HG03558 (cell line): ENCODE results near the gene PPP1R12C.
A peak's percentile ranks its signal among the peaks of the same experiment; 100 is the strongest.
"Not testable (repeated sequence)": the region's sequence is repeated elsewhere in the genome, so short reads cannot be mapped to it uniquely, and the experiment has no call there.

Source experiments
- ATAC-seq: cut with Tn5 transposase; IDR thresholded peaks from one replicate; pipeline ENCODE4 v1.9.1; 2021; ENCODE audit warnings: moderate number of reproducible peaks; ENCODE audit not compliant: unreplicated experiment; ENCODE audit errors: extremely low read depth

PPP1R12C gene

DNA sequence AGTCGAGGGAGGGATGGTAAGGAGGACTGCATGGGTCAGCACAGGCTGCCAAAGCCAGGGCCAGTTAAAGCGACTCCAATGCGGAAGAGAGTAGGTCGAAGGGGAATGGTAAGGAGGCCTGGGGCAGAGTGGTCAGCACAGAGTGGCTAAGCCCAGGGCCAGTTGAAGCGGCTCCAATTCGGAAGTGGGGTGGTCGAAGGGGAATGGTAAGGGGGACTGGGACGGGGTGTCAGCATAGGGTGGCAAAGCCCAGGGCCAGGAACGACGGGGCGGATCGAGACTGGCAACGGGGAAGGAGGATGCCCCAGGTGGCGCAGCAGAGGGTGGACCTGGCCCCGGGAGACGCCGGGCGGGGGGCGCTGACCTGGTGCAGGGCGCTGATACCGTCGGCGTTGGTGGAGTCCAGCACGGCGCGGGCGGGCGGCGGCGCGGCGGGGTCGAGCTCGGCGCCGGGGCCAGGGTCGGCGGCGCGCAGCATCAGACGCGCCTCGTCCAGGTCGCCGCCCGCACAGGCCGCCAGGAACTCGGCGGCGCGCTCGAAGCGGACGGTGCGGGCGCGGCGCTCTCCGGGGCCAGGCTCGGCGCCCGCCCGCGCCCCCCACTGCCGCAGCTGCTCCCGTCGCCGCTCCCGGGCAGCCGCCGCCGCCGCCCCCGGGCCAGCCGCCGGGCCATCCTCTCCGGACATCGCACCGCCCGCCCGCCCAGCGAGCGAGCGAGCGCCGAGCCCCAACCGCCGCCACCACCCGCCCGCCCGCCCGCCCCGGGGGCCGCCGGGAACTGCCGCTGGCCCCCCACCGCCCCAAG, at the start of gene PPP1R12C:
Gene PPP1R12C (minus strand): TSS at position 779 of the 804 bp plus-strand sequence. CDS start 94 bp downstream, at position 685.
- ATAC-seq, result no peak

- ATAC-seq, result peak; percentile 43
These were observed 49.3 kb upstream of the PPP1R12C start, which contains the start of gene DNAAF3 for GRCh38 chr19:55166530-55167268. DNAAF3 (minus strand) TSS chr19:55166613; CDS start chr19:55166413, 200 bp downstream.

DNA sequence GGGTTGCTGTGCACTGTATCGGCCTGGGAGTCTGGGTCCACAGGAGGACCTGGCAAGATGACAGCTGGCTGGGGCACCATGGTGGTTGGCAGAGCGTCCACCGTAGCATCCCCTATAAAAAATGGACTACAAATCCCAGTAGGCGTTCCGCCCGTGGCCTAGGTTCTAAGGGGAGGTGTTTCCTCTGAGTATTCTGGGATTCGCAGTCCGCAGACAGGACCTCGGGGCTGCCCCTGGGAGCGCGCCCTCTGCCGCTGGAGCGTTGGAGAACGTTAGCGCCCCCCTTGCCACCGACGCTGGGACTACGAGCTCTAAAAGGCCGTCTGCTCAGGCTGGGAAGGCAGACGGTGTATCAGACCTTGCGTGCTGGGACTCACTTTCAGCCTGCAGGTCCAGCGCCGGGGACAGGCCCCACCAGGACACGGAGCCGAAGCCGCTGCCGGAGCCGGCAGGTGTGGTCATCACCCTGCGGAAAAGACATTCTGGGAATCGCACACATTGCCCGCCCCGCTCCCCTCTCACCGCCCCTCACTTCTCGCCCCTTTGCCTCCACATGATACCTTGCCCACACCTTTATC, 48.6 kb upstream of the PPP1R12C start:
- no peak for ATAC-seq

GRCh38 chr19:55161571-55162322, 44.3 kb upstream of the PPP1R12C start:
- no peak for ATAC-seq

GRCh38 chr19:55160986-55161365, 43.5 kb upstream of the PPP1R12C start:
- no peak for ATAC-seq

DNA sequence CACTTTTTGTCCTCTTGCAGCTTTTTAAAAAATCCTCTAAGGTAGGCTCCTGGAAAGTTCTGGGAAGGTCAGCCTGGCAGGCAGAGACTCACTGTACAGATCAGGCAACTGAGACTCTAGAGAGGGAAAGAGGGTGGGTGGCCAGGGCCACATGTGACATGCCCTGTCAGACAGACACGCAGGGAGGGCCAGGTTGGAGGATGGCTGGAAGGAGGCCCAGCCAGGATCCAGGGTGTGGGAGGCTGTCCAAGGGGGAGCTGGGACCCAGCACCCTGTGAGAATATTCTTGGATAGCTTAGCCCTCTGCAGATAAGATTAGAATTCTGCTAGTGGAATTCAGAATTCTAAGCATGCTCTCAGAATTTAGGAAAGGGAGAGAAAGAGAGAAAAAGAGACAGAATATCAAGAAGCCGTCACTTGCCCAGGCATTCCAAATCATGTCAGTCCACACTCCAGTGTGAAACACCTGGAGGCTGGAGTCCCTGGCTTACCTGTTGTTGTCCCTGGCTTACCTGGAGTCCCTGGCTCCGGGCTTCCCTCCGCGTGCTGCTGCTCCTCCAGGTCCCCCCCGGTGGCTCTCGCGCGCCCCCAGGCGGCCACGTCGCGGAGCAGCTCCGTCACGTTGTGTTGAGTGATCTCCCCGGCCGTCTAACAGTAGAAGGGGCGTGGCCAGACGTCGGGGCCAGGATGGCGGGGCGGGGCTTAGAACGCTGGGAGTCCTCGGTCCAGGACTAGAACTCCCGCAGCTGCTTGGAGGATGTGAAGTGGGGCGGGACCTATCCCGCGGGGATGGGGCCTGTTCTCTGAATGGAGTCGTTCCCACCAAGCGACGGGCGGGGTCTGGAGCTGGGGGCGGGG, 42.9 kb upstream of the PPP1R12C start:
- no peak for ATAC-seq

DNA sequence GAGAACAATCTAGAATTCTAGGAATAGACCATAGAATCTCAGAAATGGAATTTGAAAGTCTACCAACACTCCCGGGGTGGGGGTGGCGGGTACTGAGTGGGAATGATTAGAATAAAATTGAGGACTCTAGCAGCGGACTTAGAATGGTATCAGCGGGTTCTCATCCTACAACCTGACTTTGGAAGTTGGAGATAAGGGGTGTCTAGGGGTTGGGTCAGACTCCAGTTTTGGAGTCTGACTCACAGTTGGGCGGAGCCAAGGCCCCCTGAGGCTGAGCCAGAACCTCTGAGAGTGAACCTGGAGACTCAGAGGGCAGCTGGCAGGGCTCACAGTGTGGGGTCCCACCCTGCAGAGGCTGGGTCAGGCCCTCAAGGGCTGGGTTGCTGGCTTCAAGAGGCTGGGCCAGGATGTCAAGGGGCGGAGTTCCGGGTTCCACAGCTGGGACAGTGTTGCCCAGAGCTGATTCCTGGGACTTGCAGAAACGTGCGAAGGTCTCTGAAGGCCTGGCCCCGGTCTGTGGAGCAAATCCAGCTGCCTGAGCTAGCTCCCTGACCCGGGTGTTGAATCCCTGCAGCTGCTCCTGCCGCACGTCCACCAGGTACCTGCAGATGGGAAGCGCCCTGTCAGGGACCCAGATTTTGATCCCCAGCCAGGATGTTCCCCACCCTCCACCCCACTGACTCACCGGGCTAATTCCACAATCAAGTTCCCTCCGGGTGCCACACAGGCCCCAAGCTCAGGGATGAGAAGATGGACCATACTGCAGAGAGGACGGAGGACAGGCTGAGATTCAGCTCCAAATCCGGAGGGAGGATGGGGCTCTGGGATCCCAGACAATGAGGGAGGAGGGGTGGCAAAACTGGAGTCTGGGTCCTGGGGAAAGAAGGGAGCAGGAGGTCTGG, 41.7 kb upstream of the PPP1R12C start:
- ATAC-seq, result no peak

DNA sequence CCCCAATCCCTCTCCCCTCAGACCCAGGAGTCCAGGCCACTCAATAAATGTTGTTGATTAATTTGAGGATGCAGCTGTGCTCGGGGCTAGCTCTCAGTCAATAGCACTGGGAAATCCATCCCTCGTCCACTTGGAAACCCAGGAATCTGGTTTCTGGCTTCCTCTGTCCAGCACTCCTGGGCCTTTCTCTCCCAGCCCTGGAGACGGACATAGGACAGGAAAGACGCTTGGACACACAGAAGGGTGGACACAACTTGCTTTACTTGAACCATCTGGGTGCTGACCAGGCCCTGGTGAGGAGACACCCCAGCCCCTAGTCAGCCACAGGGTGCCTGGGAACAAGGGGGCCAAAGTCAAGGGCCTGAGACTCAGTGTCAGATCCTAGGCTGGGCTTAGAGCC, 41.0 kb upstream of the PPP1R12C start:
- no peak for ATAC-seq

GRCh38 chr19:55157064-55157908, 39.8 kb upstream of the PPP1R12C start, which contains the start of gene TNNI3:
TNNI3 (minus strand) TSS chr19:55157732; CDS start chr19:55157589, 143 bp downstream.
- no peak for ATAC-seq

GRCh38 chr19:55156202-55157063, 39.0 kb upstream of the PPP1R12C start:
- ATAC-seq, result no peak

DNA sequence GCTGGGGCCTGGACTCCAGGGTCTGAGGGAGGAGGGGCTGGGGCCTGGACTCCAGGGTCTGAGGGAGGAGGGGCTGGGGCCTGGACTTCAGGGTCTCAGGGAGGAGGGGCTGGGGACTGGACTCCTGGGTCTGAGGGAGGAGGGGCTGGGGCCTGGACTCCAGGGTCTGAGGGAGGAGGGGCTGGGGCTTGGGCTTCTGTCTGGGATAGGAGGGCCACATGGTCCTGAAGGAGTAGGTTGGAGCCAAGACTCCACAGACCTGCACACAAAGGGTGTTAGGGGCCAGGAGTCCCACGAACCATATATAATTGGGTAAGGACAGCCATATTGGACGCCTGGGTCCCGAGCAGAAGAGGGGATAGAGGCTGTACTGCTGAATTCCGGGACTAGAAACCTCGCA, 38.3 kb upstream of the PPP1R12C start:
- not testable (repeated sequence) for ATAC-seq

GRCh38 chr19:55153652-55154264, 36.3 kb upstream of the PPP1R12C start:
- ATAC-seq, result no peak

- no peak for ATAC-seq
These were observed 34.6 kb upstream of the PPP1R12C start for GRCh38 chr19:55152017-55152416.

DNA sequence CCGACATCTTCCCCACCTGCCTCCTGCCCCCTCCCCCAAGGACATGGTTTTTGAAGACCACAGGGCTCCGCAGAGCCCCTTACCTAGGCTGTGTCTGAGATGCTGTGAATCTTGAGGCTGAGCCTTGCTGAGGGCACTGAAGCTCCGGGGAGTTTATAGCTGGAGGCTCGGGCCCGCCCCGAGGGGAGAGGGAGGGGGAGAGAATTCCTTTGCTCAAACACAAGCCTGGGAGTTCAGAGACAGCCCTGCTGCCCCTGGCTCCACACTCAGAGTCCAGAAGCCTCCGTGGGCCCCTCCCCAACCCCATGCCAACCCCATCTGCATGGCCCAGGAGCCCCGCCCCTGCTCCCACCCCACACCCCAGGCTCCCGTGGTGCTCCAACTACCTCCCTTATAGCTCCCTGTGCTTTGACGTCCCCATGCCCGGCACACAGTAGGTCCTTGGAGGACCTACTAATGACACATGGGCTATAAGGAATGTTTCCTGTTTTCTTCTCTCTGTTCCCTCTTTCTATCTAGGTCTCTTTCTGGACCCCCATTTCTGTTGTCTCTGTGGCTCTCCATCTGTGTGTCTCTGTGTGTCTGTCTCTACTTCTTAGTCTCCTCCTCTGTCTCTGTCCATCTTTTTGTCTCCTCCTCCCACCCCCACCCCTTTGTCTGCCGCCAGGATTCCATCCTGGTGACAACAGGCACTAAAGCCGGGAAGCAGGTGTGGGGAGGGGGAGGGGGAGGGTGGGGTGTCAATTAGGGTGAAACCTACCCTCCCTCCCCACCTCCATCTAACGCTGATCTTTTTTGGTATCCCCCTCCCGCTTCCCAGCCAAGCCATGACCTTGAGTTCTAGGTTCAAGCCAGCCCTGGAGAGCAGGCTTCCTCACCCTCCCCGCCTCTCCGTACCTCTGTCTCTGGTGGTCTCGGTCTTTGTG, 31.9 kb upstream of the PPP1R12C start, which contains the start of gene TNNT1:
Gene TNNT1 (minus strand): TSS at position 129 of the 926 bp plus-strand sequence. CDS start 2,049 bp downstream, outside the sequence.
- no peak for ATAC-seq
